K562 (cell line): ENCODE results near the gene RND1. TPM values are rescaled to one million over a fixed set of nuclear protein-coding genes. Genes with fewer than 3 reads are reported as not detected.

Source experiments
- ATF4 ChIP-seq: fragments of 450-650 bp; formaldehyde crosslinking; IDR thresholded peaks from 2 replicates; pipeline ENCODE4 v1.4.0; 2022; ENCODE audit warnings: mild to moderate bottlenecking, moderate library complexity
- BCL6 ChIP-seq: fragments of 250-450 bp; sonication (Bioruptor Pico); IDR thresholded peaks from 2 replicates; pipeline ENCODE4 v1.4.0; 2020
- CAMTA2 ChIP-seq: fragments of 250-450 bp; sonication (Bioruptor Pico); conservative IDR thresholded peaks from 2 replicates; pipeline ENCODE4 v1.5.1; 2022
- CHAMP1 ChIP-seq: fragments of 450-650 bp; IDR thresholded peaks from 2 replicates; pipeline ENCODE4 v1.6.1; 2016; ENCODE audit warnings: mild to moderate bottlenecking
- EWSR1 ChIP-seq: fragments of 450-650 bp; IDR thresholded peaks from 2 replicates; pipeline ENCODE4 v1.6.1; 2018; ENCODE audit warnings: borderline replicate concordance, mild to moderate bottlenecking, low read depth, moderate library complexity; ENCODE audit not compliant: partially characterized antibody
- FIP1L1 ChIP-seq: fragments of 200-400 bp; formaldehyde crosslinking; IDR thresholded peaks from 2 replicates; pipeline ENCODE4 v1.6.1; 2018; ENCODE audit warnings: mild to moderate bottlenecking, low read depth, low read length; ENCODE audit not compliant: poor library complexity, severe bottlenecking
- FOXJ2 ChIP-seq: fragments of 200-800 bp; sonication (Bioruptor generic); IDR thresholded peaks from 2 replicates; pipeline ENCODE4 v1.6.1; 2016; ENCODE audit warnings: missing genetic modification characterization, missing compliant biosample characterization
- GTF2B ChIP-seq: IDR thresholded peaks from 2 replicates; pipeline ENCODE4 v1.6.1; 2011; ENCODE audit not compliant: insufficient read length; ENCODE audit errors: extremely low read depth
- HOMEZ ChIP-seq: fragments of 250-450 bp; sonication (Bioruptor Pico); IDR thresholded peaks from 2 replicates; pipeline ENCODE4 v1.4.0; 2020; ENCODE audit warnings: mild to moderate bottlenecking, moderate library complexity
- KLF10 ChIP-seq: fragments of 250-450 bp; sonication (Bioruptor Pico); IDR thresholded peaks from 2 replicates; pipeline ENCODE4 v1.6.1; 2021; ENCODE audit warnings: matching md5 sums
- MIER1 ChIP-seq: fragments of 450-650 bp; IDR thresholded peaks from 2 replicates; pipeline ENCODE4 v1.6.1; 2016; ENCODE audit warnings: antibody characterized with exemption, mild to moderate bottlenecking, low read depth
- MNT ChIP-seq, 2 experiments: fragments of 450-650 bp; conservative IDR thresholded peaks; 2 replicates each; pipeline ENCODE4 v1.6.1; 2017; ENCODE audit warnings: mild to moderate bottlenecking in 2 of 2, moderate library complexity in 2 of 2
- VEZF1 ChIP-seq: fragments of 200-800 bp; sonication (Bioruptor generic); IDR thresholded peaks from 2 replicates; pipeline ENCODE4 v1.6.1; 2017; ENCODE audit warnings: missing genetic modification characterization, missing compliant biosample characterization
- ZBTB1 ChIP-seq: sonication (generic); formaldehyde crosslinking; IDR thresholded peaks from 2 replicates; pipeline ENCODE4 v1.8.1; 2023; ENCODE audit warnings: missing genetic modification reagents, low read depth, mild to moderate bottlenecking, borderline replicate concordance
- ZNF282 ChIP-seq: sonication (generic); formaldehyde crosslinking; IDR thresholded peaks from 2 replicates; pipeline ENCODE4 v1.8.1; 2023; ENCODE audit warnings: missing genetic modification reagents
- ZSCAN29 ChIP-seq: fragments of 450-650 bp; IDR thresholded peaks from 2 replicates; pipeline ENCODE4 v1.6.1; 2017
- polyA plus RNA-seq, 8 experiments: library from polyadenylated mRNA; depleted of rRNA in 4 of 8; stranded (reverse) in 5 of 8; unstranded in 3 of 8; fragments of >200 nt; fragmentation: Nextera tagmentation in 2 of 8; fragmentation: Illumina TruSeq in 1 of 8; extraction: Ambion mirVana in 2 of 8; extraction: Trizol in 1 of 8; gene quantifications; 2 replicates each; pipeline versions ENCODE4 v1.2.1 to v1.2.3, GENCODE V29; 2011 to 2014; ENCODE audit warnings: inconsistent platforms in 1 of 8, missing spikeins in 1 of 8
- total RNA-seq, 7 experiments: library from RNA; depleted of rRNA in 6 of 7; stranded (reverse); fragments of >200 nt in 6 of 7; fragmentation: Illumina TruSeq in 2 of 7; extraction: Trizol in 2 of 7; gene quantifications; 2 replicates each; pipeline versions ENCODE4 v1.2.1 to v1.2.3, GENCODE V29; 2011 to 2021; ENCODE audit warnings: low replicate concordance in 1 of 7

The RND1 gene
- total and polyA plus RNA-seq, 9 of the 15 experiments (the other 6 are each of a cell fraction or from before 2014, with no cell fraction given), result 0.18 to 0.78 (median 0.58) TPM; not detected in 2

- no peak for TF ChIP-seq HOMEZ (CRISPR knock-in tag)
- no peak for TF ChIP-seq EWSR1
- TF ChIP-seq ZNF282 (CRISPR knock-in tag), result no peak
- no peak for TF ChIP-seq ZBTB1 (CRISPR knock-in tag)
- no peak for TF ChIP-seq BCL6 (CRISPR knock-in tag)
- peak; percentile 32; the same call in 1 of the 2 replicates for TF ChIP-seq VEZF1 (CRISPR knock-in tag)
- no peak for TF ChIP-seq CAMTA2 (CRISPR knock-in tag)
- TF ChIP-seq ATF4 (CRISPR knock-in tag), result no peak
- no peak for TF ChIP-seq CHAMP1
- TF ChIP-seq KLF10 (CRISPR knock-in tag), result no peak
- peak in 1 of 2 experiments; percentile 2; a peak in 1 of 4 replicates for TF ChIP-seq MNT (conservative IDR thresholded peaks at IDR 0.05)
- no peak for TF ChIP-seq ZSCAN29
- no peak for TF ChIP-seq FOXJ2 (tag)
- no peak for TF ChIP-seq FIP1L1
- no peak for TF ChIP-seq GTF2B
- no peak for TF ChIP-seq MIER1
Observed at GRCh38 chr12:48815126-48816110, 50.3 kb downstream of the RND1 start (continued).
